K562 treated with DMSO at 1 percent for 48 hours (cell line): ENCODE results near the gene TMEM101. TPM values are rescaled to one million over a fixed set of nuclear protein-coding genes. Genes with fewer than 3 reads are reported as not detected.

Experiments used
- total RNA-seq: library from RNA; unstranded; fragments of 300-600 nt; gene quantifications from 2 replicates; pipeline ENCODE4 v1.2.3, GENCODE V29; 2022; ENCODE audit warnings: low replicate concordance; ENCODE audit errors: extremely low read depth

Gene TMEM101
- not detected in 2 replicates for total RNA-seq

DNA sequence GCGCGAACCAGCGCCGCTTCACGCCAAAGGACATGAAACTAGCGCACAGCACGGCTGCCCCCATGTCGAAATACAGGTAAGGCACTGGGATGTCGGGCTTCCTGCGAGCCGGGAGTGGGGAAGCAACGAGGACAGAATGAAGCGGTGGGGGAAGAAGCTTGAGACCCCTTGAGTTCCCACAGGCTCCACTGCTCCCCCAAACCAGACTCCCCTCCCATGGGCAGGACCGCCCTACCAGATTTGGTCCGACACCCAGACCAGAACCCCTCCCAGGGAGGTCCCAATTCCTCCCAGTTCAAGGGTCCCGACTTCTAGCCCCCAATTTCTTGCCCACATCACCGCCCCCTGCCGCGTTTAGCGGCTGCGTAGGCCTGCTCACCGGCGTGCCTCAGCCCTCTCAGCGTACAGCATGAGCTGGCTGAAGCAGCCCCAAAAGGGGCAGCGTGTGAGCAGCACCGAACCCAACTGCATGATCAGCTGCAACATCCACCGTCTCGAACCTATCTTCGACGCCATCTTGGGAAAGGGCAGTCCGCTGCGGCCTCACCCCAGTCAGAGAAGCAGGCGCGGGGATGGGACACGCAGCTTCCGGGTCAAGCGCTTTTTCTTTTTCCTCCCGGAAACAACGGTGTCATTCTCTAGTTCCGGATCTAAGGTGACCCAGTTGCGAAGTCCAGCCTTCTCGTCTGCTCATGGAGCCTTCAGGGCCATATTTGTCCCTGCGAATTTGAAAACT is at the start of gene TMEM101:
Gene TMEM101 (minus strand): TSS at position 527 of the 736 bp plus-strand sequence. CDS start 11 bp downstream, at position 516.

DNA sequence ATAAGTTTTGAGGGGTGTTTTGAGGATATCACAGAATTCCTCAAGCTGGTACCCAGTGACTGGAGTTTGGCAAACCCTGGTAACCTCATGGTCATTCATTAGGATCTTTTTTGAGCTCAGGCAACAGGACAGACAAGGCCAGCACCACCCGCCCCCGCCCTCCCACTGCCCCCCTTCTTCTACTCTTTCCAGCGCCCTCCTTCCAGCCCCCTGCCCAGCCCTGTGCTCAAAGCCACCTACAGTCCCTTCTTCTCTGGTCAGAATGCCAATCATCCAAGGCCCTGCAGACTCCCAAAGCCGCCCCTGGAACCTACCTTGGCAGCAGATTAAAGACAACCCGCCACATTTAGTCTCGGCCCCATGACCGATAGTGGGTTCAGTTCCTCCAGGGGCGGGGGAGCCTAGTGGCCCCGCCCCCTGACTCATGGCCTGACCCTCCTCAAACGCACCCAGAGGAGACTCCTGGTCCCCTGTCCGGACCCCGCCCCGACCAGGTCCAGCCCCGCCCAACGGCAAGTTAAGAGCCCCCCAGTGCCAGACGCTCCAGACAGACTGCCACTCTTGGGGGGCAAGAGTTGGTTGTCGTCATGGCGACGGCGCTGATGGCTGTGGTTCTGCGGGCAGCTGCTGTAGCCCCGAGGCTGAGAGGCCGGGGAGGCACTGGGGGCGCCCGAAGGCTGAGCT is 10.5 kb downstream of the TMEM101 start, which contains the start of gene NAGS:
Gene NAGS (plus strand): TSS at position 546 of the 684 bp plus-strand sequence. CDS start 42 bp downstream, at position 588.

Other genes starting within 250 kb of the TMEM101 start
- not detected in 2 replicates for gene DUSP3, start 236.0 kb downstream of the TMEM101 start, total RNA-seq
- gene CFAP97D1, start 234.5 kb downstream of the TMEM101 start, total RNA-seq: not detected in 2 replicates
- not detected in 2 replicates for gene MPP3, start 181.8 kb downstream of the TMEM101 start, total RNA-seq
- gene CD300LG, start 167.8 kb downstream of the TMEM101 start, total RNA-seq: not detected in 2 replicates
- not detected in 2 replicates for gene MPP2, start 107.4 kb downstream of the TMEM101 start, total RNA-seq
- gene PPY, start 72.5 kb downstream of the TMEM101 start, total RNA-seq: not detected in 2 replicates
- not detected in 2 replicates for gene PYY, start 61.0 kb downstream of the TMEM101 start, total RNA-seq
- not detected in 2 replicates for gene NAGS, start 10.3 kb downstream of the TMEM101 start, total RNA-seq
- gene LSM12, start 51.7 kb upstream of the TMEM101 start, total RNA-seq: not detected in 2 replicates
- not detected in 2 replicates for gene G6PC3, start 55.8 kb upstream of the TMEM101 start, total RNA-seq
- 133 TPM in 1 of 2 replicates, not detected in the other for gene HDAC5, start 108.7 kb upstream of the TMEM101 start, total RNA-seq
- gene HROB, start 127.0 kb upstream of the TMEM101 start, total RNA-seq: not detected in 2 replicates
- not detected in 2 replicates for gene ASB16, start 155.7 kb upstream of the TMEM101 start, total RNA-seq
- gene TMUB2, start 172.0 kb upstream of the TMEM101 start, total RNA-seq: not detected in 2 replicates
- gene ATXN7L3, start 184.9 kb upstream of the TMEM101 start, total RNA-seq: not detected in 2 replicates
- 102 TPM in 1 of 2 replicates, not detected in the other for gene UBTF, start 204.7 kb upstream of the TMEM101 start, total RNA-seq